ENCODE measurements around the gene NEURL1.

NEURL1 gene

DNA sequence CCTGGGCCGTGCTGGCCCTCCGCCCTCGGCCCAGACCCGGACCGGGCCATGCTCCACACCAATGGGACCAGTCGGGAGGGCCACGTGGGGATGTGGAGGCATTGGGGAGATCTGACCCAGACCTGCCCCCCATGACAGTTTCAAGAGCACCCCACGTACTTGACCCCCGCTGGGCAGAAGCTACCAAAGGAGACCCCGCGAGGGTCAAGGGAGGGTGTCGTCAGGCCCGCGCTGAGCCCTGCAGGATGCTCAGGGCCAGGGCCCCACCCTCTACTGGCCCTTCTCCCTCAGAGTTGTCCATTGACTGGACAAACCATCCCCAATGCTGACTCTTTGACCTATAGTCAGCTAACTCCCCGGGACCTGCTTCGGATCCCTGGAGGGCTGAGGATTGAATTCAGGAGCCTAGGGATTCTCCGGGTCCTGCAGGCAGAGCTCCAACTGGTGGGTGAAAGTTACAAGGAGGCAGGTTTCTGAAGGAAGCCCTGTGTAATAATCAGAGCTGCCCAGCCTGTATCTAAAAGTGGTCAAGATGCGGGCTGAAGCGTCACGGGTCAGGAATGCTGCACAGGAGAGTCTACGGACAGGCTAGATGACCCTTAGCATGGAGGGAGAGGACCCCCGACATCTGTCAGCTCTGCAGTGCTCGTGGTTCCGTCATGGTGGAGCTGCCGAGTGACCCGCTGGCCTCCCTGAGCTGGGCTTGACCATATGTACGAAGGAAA is 40.8 kb upstream of the NEURL1 start:
- peaks cover 9 to 40% (median 35%) of the 10 kb centered on the region in 4 donors for H3K4me1 ChIP-seq
- intact Hi-C loops (cut with DNase I; ENCODE audit: low total_unique reads): no loop called here
- DNase-seq: peak in 1 of 2 donors; percentile 62
- peak overlapping the region; percentile 93 to 97 for H3K27ac ChIP-seq
- TF ChIP-seq, protein P1, sequence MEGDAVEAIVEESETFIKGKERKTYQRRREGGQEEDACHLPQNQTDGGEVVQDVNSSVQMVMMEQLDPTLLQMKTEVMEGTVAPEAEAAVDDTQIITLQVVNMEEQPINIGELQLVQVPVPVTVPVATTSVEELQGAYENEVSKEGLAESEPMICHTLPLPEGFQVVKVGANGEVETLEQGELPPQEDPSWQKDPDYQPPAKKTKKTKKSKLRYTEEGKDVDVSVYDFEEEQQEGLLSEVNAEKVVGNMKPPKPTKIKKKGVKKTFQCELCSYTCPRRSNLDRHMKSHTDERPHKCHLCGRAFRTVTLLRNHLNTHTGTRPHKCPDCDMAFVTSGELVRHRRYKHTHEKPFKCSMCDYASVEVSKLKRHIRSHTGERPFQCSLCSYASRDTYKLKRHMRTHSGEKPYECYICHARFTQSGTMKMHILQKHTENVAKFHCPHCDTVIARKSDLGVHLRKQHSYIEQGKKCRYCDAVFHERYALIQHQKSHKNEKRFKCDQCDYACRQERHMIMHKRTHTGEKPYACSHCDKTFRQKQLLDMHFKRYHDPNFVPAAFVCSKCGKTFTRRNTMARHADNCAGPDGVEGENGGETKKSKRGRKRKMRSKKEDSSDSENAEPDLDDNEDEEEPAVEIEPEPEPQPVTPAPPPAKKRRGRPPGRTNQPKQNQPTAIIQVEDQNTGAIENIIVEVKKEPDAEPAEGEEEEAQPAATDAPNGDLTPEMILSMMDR (IDR thresholded peaks at IDR 0.05): no peak
- H3K4me3 ChIP-seq: peak overlapping the region; percentile 70 to 94
- peaks cover 18 to 28% (median 27%) of the 10 kb centered on the region in 3 donors for H3K36me3 ChIP-seq
- H3K27me3 ChIP-seq: no peaks in the 10 kb centered on the region
- no peaks in the 10 kb centered on the region for H3K9me3 ChIP-seq

DNA sequence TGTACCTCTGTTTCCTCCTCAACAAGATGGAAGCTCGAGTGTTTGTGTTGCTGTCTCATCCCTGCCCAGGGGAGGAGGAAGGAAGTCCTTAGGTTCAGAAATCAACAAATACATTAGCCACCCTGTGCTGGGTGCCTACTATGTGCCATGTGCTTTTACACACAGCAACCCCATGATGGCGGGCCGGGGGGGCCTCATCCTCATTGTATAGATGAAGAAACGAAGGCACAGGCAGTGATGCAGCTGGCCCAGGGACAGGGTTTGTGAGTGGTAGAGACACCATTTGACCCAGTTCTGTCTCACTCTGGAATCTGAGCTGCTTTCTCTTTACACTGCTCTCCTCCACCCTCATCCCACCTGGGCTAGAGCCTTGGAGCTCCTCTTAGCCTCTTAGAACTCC is 39.5 kb upstream of the NEURL1 start:
- no peak for DNase-seq
- no peaks in the 10 kb centered on the region for H3K27me3 ChIP-seq
- no peak overlapping the region for H3K4me3 ChIP-seq
- no peak overlapping the region for H3K27ac ChIP-seq
- H3K9me3 ChIP-seq: no peaks in the 10 kb centered on the region
- intact Hi-C loops (cut with DNase I; ENCODE audit: low total_unique reads): no loop called here
- TF ChIP-seq, protein P1 (IDR thresholded peaks at IDR 0.05): no peak
- peaks cover 9 to 27% (median 22%) of the 10 kb centered on the region in 4 donors for H3K4me1 ChIP-seq
- peaks cover 8 to 15% (median 14%) of the 10 kb centered on the region in 3 donors for H3K36me3 ChIP-seq

DNA sequence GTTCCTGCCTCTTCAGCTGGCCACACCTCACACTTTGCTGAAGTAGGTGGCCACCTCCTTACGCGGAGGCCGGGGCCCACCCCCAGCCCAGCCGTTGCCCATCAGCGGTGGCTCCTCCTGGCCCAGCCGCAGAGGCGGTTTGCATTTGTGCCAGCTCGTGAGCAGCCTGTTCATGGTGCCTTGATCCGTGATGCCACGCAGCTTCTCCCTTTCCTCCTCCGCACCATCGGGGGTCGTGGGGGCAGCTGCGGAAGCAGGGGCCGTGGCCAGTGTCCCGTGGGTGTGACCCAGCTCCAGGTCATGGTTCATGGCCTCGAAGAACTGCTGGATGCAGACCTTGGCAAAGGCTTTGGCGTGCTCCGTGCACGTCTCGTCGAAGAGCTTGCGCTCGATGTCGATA is 38.3 kb upstream of the NEURL1 start:
- Histone ChIP-seq H3K4me1 (peaks cover 0 to 14% (median 10%) of the 10 kb centered on the region in 4 donors), H3K36me3 (peaks cover 0 to 3% (median 2%) of the 10 kb centered on the region in 3 donors), H3K27ac (no peak overlapping the region), H3K9me3 (no peaks in the 10 kb centered on the region), H3K27me3 (no peaks in the 10 kb centered on the region), H3K4me3 (no peak overlapping the region)
- intact Hi-C loops (cut with DNase I; ENCODE audit: low total_unique reads): no loop called here
- no peak for DNase-seq
- TF ChIP-seq, protein P1 (IDR thresholded peaks at IDR 0.05): no peak

DNA sequence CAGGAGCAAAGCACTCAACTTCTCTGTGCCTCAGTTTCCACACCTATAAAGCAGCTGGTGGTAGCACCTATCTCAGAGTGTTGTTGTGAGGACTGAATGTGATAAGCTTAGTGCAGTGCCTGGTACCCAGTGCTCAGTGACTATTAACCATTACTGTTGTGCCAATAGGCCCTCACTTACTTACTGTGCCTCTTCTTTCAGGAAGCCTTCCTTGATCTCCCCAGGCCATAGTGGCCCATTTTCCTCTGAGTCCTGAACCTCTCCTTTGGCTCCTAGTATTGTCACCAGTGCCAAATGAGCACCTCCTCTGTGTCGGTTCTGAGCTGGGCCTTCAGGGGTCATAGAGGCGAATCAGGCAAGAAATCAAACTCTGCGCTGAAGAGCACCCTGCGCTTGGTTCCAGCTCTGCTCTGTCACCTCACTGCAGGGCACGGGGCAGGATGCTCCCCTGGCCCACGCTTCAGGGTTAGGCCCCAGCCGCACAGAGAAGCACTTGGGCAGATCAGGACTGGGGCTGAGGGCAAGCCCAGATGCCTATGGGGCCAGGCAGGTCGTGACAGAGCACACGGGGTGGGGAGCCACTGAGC is 37.3 kb upstream of the NEURL1 start:
- H3K36me3 ChIP-seq: no peaks in the 10 kb centered on the region
- H3K27me3 ChIP-seq: no peaks in the 10 kb centered on the region
- H3K4me1 ChIP-seq: peaks cover 0 to 9% (median 4%) of the 10 kb centered on the region in 4 donors
- TF ChIP-seq, protein P1 (IDR thresholded peaks at IDR 0.05): no peak
- DNase-seq: no peak
- intact Hi-C loops (cut with DNase I; ENCODE audit: low total_unique reads): no loop called here
- H3K27ac ChIP-seq: no peak overlapping the region
- no peaks in the 10 kb centered on the region for H3K9me3 ChIP-seq
- H3K4me3 ChIP-seq: no peak overlapping the region

DNA sequence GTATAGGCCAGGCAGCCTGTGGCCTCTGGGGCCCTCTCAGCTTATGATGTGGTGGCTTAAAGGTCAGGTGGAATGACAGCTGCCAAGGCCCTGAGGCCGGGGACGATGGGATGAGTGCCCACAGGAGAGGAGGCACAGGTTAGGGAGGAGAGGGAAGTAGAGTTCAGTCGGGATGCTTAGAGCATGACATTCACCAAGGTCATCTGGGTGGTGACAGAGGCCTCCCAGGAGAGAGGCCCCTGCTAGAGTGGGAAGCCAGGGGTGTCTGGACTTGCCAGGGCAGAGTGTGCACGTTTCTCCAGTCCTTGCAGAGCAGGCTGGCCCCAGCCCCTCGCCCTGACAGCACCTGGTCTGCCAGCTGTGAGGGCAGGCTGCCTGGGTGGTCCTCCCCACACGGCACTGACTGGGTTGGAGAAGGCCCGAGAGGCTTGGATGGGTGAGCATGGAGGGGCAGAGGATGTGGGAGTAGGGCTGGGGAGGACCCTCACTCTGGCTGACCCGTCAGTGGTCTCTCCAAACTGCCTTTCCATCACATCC is 36.3 kb upstream of the NEURL1 start:
- H3K4me1 ChIP-seq: peaks cover 0 to 9% (median 4%) of the 10 kb centered on the region in 4 donors
- no peak overlapping the region for H3K27ac ChIP-seq
- H3K27me3 ChIP-seq: no peaks in the 10 kb centered on the region
- no peak for DNase-seq
- H3K36me3 ChIP-seq: no peaks in the 10 kb centered on the region
- H3K4me3 ChIP-seq: no peak overlapping the region
- intact Hi-C loops (cut with DNase I; ENCODE audit: low total_unique reads): no loop called here
- no peaks in the 10 kb centered on the region for H3K9me3 ChIP-seq
- TF ChIP-seq, protein P1 (IDR thresholded peaks at IDR 0.05): no peak

Data from tibial artery (tissue), 4 donors.